ENCODE measurements around the gene CRNN.

GRCh38 chr1:152457071-152457470 lies 43.0 kb upstream of the CRNN start:
- TF ChIP-seq REST (IDR thresholded peaks at IDR 0.05; ENCODE audit: borderline replicate concordance) (no peak), TAF1 (IDR thresholded peaks at IDR 0.05; ENCODE audit: low read depth) (no peak), POLR2AphosphoS5 (IDR thresholded peaks at IDR 0.05) (no peak), EZH2 (IDR thresholded peaks at IDR 0.05; ENCODE audit: borderline replicate concordance, insufficient read depth, low read length, poor library complexity, severe bottlenecking) (no peak), SMC3 (conservative IDR thresholded peaks at IDR 0.05; ENCODE audit: poor library complexity) (no peak), EP300 (conservative IDR thresholded peaks at IDR 0.05; ENCODE audit: poor library complexity, severe bottlenecking) (no peak)
- TF ChIP-seq, protein P1, sequence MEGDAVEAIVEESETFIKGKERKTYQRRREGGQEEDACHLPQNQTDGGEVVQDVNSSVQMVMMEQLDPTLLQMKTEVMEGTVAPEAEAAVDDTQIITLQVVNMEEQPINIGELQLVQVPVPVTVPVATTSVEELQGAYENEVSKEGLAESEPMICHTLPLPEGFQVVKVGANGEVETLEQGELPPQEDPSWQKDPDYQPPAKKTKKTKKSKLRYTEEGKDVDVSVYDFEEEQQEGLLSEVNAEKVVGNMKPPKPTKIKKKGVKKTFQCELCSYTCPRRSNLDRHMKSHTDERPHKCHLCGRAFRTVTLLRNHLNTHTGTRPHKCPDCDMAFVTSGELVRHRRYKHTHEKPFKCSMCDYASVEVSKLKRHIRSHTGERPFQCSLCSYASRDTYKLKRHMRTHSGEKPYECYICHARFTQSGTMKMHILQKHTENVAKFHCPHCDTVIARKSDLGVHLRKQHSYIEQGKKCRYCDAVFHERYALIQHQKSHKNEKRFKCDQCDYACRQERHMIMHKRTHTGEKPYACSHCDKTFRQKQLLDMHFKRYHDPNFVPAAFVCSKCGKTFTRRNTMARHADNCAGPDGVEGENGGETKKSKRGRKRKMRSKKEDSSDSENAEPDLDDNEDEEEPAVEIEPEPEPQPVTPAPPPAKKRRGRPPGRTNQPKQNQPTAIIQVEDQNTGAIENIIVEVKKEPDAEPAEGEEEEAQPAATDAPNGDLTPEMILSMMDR (IDR thresholded peaks at IDR 0.05; ENCODE audit: poor library complexity, severe bottlenecking) = no peak

Measured in neural cell (in vitro differentiated cells).